ENCODE data around the gene LINC00237.

- TF ChIP-seq TP53 (CRISPR knock-in tag; IDR thresholded peaks at IDR 0.05) (no peak), MYC (IDR thresholded peaks at IDR 0.05; ENCODE audit: borderline replicate concordance, low read length) (no peak), CTCF (IDR thresholded peaks at IDR 0.05) (no peak), FOSL2 (IDR thresholded peaks at IDR 0.05) (no peak), FOSL2 (CRISPR knock-in tag; IDR thresholded peaks at IDR 0.05) (no peak), RNF2 (IDR thresholded peaks at IDR 0.05; ENCODE audit: borderline replicate concordance, low read depth) (no peak), HMGXB4 (CRISPR knock-in tag; IDR thresholded peaks at IDR 0.05; ENCODE audit: borderline replicate concordance) (no peak), RAD21 (conservative IDR thresholded peaks at IDR 0.05 in 1 of 2, IDR thresholded peaks at IDR 0.05 in 1 of 2) (no peak), ZNF302 (CRISPR knock-in tag; IDR thresholded peaks at IDR 0.05) (no peak), SREBF2 (IDR thresholded peaks at IDR 0.05) (no peak), BHLHE40 (IDR thresholded peaks at IDR 0.05; ENCODE audit: low read depth, low read length) (no peak), POLR2A (IDR thresholded peaks at IDR 0.05; ENCODE audit: low read length) (no peak), ESRRA (IDR thresholded peaks at IDR 0.05; ENCODE audit: borderline replicate concordance, low read length) (no peak), EP300 (IDR thresholded peaks at IDR 0.05) (no peak), RFX5 (IDR thresholded peaks at IDR 0.05) (no peak)
Measured at GRCh38 chr20:21127201-21127981, 21.2 kb upstream of the LINC00237 start.

Measured in A549 (cell line).